ENCODE data around the gene S100A14.

The S100A14 gene

GRCh38 chr1:153566414-153567371 lies 49.4 kb downstream of the S100A14 start:
- DNase-seq = peak in 36 of 58 donors; percentile 8 to 87 (median 33)

GRCh38 chr1:153565529-153566374 lies 50.4 kb downstream of the S100A14 start, which contains the start of gene S100A2:
Gene S100A2 (minus strand): TSS chr1:153565844. CDS start chr1:153563877, 1,967 bp downstream.
- peak in 2 of 58 donors; percentile 25 to 27 for DNase-seq
